GM21390 (cell line): Measurements from ENCODE around the gene ZNF583.
A peak's percentile ranks its signal among the peaks of the same experiment; 100 is the strongest.

Experiments
- ATAC-seq: cut with Tn5 transposase; IDR thresholded peaks from one replicate; pipeline ENCODE4 v1.9.1; 2021; ENCODE audit not compliant: unreplicated experiment

The ZNF583 gene

GRCh38 chr19:56403764-56404704 is at the start of gene ZNF583:
Gene ZNF583, plus strand, starts transcription at chr19:56404332. Its CDS starts 2,783 bp downstream, at chr19:56407115.
- ATAC-seq = peak; percentile 68

- no peak for ATAC-seq
These were observed 48.6 kb upstream of the ZNF583 start for GRCh38 chr19:56355517-56355916.

- no peak for ATAC-seq
These were observed 47.2 kb upstream of the ZNF583 start for GRCh38 chr19:56356944-56357343.

GRCh38 chr19:56360841-56361240 is 43.3 kb upstream of the ZNF583 start:
- ATAC-seq = no peak

- ATAC-seq = no peak
These were observed 36.1 kb upstream of the ZNF583 start for GRCh38 chr19:56367829-56368711.

GRCh38 chr19:56369886-56370676 is 34.1 kb upstream of the ZNF583 start:
- ATAC-seq = no peak

- no peak for ATAC-seq
These were observed 31.9 kb upstream of the ZNF583 start for GRCh38 chr19:56372281-56372680.

GRCh38 chr19:56377105-56377924 is 26.8 kb upstream of the ZNF583 start:
- no peak for ATAC-seq

- no peak for ATAC-seq
These were observed 20.1 kb upstream of the ZNF583 start for GRCh38 chr19:56383826-56384605.

GRCh38 chr19:56393119-56394012 is 10.8 kb upstream of the ZNF583 start, which contains the start of gene ZNF582:
Gene ZNF582, minus strand, starts transcription at chr19:56393534. Its CDS starts 1,782 bp downstream, at chr19:56391752.
- ATAC-seq = peak; percentile 81

GRCh38 chr19:56398809-56399208 is 5.3 kb upstream of the ZNF583 start:
- ATAC-seq = no peak

- ATAC-seq = no peak
These were observed 3.6 kb upstream of the ZNF583 start for GRCh38 chr19:56400485-56400884.

- ATAC-seq = no peak
These were observed 871 bp upstream of the ZNF583 start for GRCh38 chr19:56403261-56403660.

GRCh38 chr19:56404705-56405056 is 549 bp downstream of the ZNF583 start:
- ATAC-seq = no peak

GRCh38 chr19:56405062-56405461 is 930 bp downstream of the ZNF583 start:
- ATAC-seq = no peak

GRCh38 chr19:56423276-56423984 is 19.3 kb downstream of the ZNF583 start:
- ATAC-seq = no peak

- no peak for ATAC-seq
These were observed 19.8 kb downstream of the ZNF583 start for GRCh38 chr19:56423985-56424353.
